ENCODE measurements around the gene ADAM23.

DNA sequence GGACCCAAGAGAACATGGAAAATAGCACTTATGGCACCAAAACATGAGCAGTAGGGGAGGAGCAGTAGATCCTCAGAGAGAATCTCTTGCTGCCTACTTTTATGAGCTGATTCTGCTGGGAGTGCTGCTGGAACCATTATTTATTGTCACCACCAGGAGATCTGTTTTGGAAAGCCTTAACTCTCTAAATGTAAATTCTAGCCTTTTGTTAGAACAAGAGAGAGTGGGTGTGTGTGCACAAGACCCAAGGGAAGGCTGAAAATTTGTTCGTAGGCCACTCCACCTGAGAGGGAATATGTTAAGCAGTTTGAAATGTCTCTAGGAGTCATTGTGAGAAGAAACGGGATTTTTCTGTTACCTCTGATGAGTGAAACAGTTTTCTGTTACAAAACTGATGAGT, 182.8 kb downstream of the ADAM23 start:
- TF ChIP-seq, protein P1, sequence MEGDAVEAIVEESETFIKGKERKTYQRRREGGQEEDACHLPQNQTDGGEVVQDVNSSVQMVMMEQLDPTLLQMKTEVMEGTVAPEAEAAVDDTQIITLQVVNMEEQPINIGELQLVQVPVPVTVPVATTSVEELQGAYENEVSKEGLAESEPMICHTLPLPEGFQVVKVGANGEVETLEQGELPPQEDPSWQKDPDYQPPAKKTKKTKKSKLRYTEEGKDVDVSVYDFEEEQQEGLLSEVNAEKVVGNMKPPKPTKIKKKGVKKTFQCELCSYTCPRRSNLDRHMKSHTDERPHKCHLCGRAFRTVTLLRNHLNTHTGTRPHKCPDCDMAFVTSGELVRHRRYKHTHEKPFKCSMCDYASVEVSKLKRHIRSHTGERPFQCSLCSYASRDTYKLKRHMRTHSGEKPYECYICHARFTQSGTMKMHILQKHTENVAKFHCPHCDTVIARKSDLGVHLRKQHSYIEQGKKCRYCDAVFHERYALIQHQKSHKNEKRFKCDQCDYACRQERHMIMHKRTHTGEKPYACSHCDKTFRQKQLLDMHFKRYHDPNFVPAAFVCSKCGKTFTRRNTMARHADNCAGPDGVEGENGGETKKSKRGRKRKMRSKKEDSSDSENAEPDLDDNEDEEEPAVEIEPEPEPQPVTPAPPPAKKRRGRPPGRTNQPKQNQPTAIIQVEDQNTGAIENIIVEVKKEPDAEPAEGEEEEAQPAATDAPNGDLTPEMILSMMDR (IDR thresholded peaks at IDR 0.05) = no peak
- TF ChIP-seq ZNF121 (CRISPR knock-in tag; IDR thresholded peaks at IDR 0.05) (no peak), MYBL2 (CRISPR knock-in tag; IDR thresholded peaks at IDR 0.05) (no peak), ZNF317 (CRISPR knock-in tag; IDR thresholded peaks at IDR 0.05; ENCODE audit: borderline replicate concordance, low read depth) (no peak), TEAD4 (CRISPR knock-in tag; IDR thresholded peaks at IDR 0.05) (no peak), FOXP1 (CRISPR knock-in tag; IDR thresholded peaks at IDR 0.05; ENCODE audit: borderline replicate concordance) (no peak)
- TF ChIP-seq, protein P2, sequence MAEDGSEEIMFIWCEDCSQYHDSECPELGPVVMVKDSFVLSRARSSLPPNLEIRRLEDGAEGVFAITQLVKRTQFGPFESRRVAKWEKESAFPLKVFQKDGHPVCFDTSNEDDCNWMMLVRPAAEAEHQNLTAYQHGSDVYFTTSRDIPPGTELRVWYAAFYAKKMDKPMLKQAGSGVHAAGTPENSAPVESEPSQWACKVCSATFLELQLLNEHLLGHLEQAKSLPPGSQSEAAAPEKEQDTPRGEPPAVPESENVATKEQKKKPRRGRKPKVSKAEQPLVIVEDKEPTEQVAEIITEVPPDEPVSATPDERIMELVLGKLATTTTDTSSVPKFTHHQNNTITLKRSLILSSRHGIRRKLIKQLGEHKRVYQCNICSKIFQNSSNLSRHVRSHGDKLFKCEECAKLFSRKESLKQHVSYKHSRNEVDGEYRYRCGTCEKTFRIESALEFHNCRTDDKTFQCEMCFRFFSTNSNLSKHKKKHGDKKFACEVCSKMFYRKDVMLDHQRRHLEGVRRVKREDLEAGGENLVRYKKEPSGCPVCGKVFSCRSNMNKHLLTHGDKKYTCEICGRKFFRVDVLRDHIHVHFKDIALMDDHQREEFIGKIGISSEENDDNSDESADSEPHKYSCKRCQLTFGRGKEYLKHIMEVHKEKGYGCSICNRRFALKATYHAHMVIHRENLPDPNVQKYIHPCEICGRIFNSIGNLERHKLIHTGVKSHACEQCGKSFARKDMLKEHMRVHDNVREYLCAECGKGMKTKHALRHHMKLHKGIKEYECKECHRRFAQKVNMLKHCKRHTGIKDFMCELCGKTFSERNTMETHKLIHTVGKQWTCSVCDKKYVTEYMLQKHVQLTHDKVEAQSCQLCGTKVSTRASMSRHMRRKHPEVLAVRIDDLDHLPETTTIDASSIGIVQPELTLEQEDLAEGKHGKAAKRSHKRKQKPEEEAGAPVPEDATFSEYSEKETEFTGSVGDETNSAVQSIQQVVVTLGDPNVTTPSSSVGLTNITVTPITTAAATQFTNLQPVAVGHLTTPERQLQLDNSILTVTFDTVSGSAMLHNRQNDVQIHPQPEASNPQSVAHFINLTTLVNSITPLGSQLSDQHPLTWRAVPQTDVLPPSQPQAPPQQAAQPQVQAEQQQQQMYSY (CRISPR knock-in tag; IDR thresholded peaks at IDR 0.05) = no peak

Data from WTC11 (cell line).